Suprapubic skin (tissue), 4 donors: ENCODE measurements around the gene ANGPTL7. TPM values are rescaled to one million over a fixed set of nuclear protein-coding genes. Genes with fewer than 3 reads are reported as not detected.

ENCODE experiments used
- DNase-seq, 2 donors: peaks; one replicate each; pipeline ENCODE4 v3.0.0-alpha.2; 2019; ENCODE audit warnings: low spot score in 2 of 2
- H3K27ac ChIP-seq: fragments of 200-600 bp; sonication (generic); one replicate; pipeline ENCODE4 v1.5.1; 2019
- H3K27me3 ChIP-seq: fragments of 200-600 bp; sonication (generic); one replicate; pipeline ENCODE4 v1.5.1; 2019
- H3K36me3 ChIP-seq: fragments of 200-600 bp; sonication (generic); one replicate; pipeline ENCODE4 v1.5.1; 2019
- H3K4me1 ChIP-seq: fragments of 200-600 bp; sonication (generic); one replicate; pipeline ENCODE4 v1.5.1; 2019
- H3K4me3 ChIP-seq: fragments of 200-600 bp; sonication (generic); one replicate; pipeline ENCODE4 v1.5.1; 2019; ENCODE audit warnings: mild to moderate bottlenecking
- H3K9me3 ChIP-seq: fragments of 200-600 bp; sonication (generic); one replicate; pipeline ENCODE4 v1.5.1; 2019
- CTCF ChIP-seq, 2 donors: fragments of 200-600 bp in 1 of 2; fragments of 450-650 bp in 1 of 2; sonication (generic) in 1 of 2; IDR thresholded peaks; one replicate each; pipeline ENCODE4 v1.5.1; 2016 to 2019; ENCODE audit warnings: antibody characterized with exemption in 2 of 2, mild to moderate bottlenecking in 1 of 2, moderate library complexity in 1 of 2
- EP300 ChIP-seq: sonication (generic); formaldehyde crosslinking; IDR thresholded peaks from one replicate; pipeline ENCODE4 v1.6.1; 2017; ENCODE audit warnings: antibody characterized with exemption
- POLR2A ChIP-seq, 2 donors: fragments of 450-650 bp; IDR thresholded peaks; one replicate each; pipeline ENCODE4 v1.6.1; 2017; ENCODE audit warnings: antibody characterized with exemption in 2 of 2, mild to moderate bottlenecking in 2 of 2, moderate library complexity in 2 of 2
- POLR2AphosphoS5 ChIP-seq, 3 donors: sonication (generic); formaldehyde crosslinking; IDR thresholded peaks; one replicate each; pipeline ENCODE4 v1.6.1; 2017; ENCODE audit warnings: antibody characterized with exemption in 3 of 3
- WGBS: methylation state at CpG from one replicate; pipeline ENCODE4 v1.1.5; 2018; 5-methylcytosine and 5-hydroxymethylcytosine counted together
- total RNA-seq, 4 donors: library from RNA; depleted of rRNA; stranded (reverse); fragments of >200 nt; gene quantifications; one replicate each; pipeline ENCODE4 v1.1.0, GENCODE V29; 2016

ANGPTL7 gene
- total RNA-seq, 4 donors from 2014 or later = 2.8 to 18.6 (median 4.1) TPM

GRCh38 chr1:11145741-11146140, 43.4 kb upstream of the ANGPTL7 start:
- Histone ChIP-seq H3K27ac (no peak overlapping the region), H3K27me3 (no peaks in the 10 kb centered on the region), H3K9me3 (no peaks in the 10 kb centered on the region), H3K4me3 (no peak overlapping the region), H3K4me1 (peaks cover 4% of the 10 kb centered on the region), H3K36me3 (peaks cover 80% of the 10 kb centered on the region)
- 89% methylated on average over 6 of the region's 6 CpGs for WGBS
- DNase-seq = no peak
- TF ChIP-seq CTCF (IDR thresholded peaks at IDR 0.05) = no peak
- TF ChIP-seq POLR2A (IDR thresholded peaks at IDR 0.05) = no peak
- no peak for TF ChIP-seq EP300

GRCh38 chr1:11147197-11147770, 41.9 kb upstream of the ANGPTL7 start:
- peaks cover 4% of the 10 kb centered on the region for H3K4me1 ChIP-seq
- no peak for DNase-seq
- H3K36me3 ChIP-seq = peaks cover 89% of the 10 kb centered on the region
- no peaks in the 10 kb centered on the region for H3K27me3 ChIP-seq
- no peak overlapping the region for H3K4me3 ChIP-seq
- WGBS = 62% methylated on average over 4 of the region's 4 CpGs
- H3K27ac ChIP-seq = no peak overlapping the region
- no peaks in the 10 kb centered on the region for H3K9me3 ChIP-seq
- TF ChIP-seq POLR2A (IDR thresholded peaks at IDR 0.05) (no peak), CTCF (IDR thresholded peaks at IDR 0.05) (no peak), EP300 (no peak), POLR2AphosphoS5 (IDR thresholded peaks at IDR 0.05) (no peak)

DNA sequence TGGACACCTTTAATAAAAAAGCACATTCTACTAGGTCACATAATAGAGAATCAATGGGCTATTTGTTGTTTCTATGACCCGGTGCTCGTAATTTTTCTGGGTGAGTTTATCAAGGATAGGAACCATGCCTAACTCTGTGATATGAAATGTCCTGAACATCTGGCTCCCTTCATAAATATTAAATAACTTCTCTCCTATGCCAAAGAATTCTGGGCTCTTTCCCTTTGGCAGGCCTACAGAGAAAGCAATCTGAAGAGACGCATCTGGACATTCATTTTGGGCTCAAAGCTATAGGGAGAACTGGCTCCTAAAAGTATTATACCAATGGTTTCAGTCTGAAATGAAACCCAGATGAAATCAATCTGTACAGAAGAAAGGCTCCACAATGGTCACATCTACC, 38.8 kb upstream of the ANGPTL7 start:
- H3K36me3 ChIP-seq = peaks cover 76% of the 10 kb centered on the region
- no peaks in the 10 kb centered on the region for H3K27me3 ChIP-seq
- H3K4me3 ChIP-seq = no peak overlapping the region
- no peaks in the 10 kb centered on the region for H3K9me3 ChIP-seq
- DNase-seq = no peak
- no peak overlapping the region for H3K27ac ChIP-seq
- no peaks in the 10 kb centered on the region for H3K4me1 ChIP-seq
- TF ChIP-seq POLR2A (IDR thresholded peaks at IDR 0.05) = no peak
- TF ChIP-seq EP300 = no peak
- TF ChIP-seq CTCF (IDR thresholded peaks at IDR 0.05) = no peak
- TF ChIP-seq POLR2AphosphoS5 (IDR thresholded peaks at IDR 0.05) = no peak
- WGBS = 76% methylated on average over 3 of the region's 3 CpGs

- whole genome bisulfite sequencing = 77% methylated on average over 5 of the region's 5 CpGs
- Histone ChIP-seq H3K4me3 (no peak overlapping the region), H3K9me3 (no peaks in the 10 kb centered on the region), H3K27me3 (no peaks in the 10 kb centered on the region), H3K36me3 (peaks cover 75% of the 10 kb centered on the region), H3K27ac (no peak overlapping the region), H3K4me1 (no peaks in the 10 kb centered on the region)
- TF ChIP-seq POLR2AphosphoS5 (IDR thresholded peaks at IDR 0.05) = no peak
- TF ChIP-seq POLR2A (IDR thresholded peaks at IDR 0.05) = no peak
- no peak for TF ChIP-seq CTCF (IDR thresholded peaks at IDR 0.05)
- no peak for TF ChIP-seq EP300
- DNase-seq = no peak
Observed at GRCh38 chr1:11151114-11151513, 38.0 kb upstream of the ANGPTL7 start.

DNA sequence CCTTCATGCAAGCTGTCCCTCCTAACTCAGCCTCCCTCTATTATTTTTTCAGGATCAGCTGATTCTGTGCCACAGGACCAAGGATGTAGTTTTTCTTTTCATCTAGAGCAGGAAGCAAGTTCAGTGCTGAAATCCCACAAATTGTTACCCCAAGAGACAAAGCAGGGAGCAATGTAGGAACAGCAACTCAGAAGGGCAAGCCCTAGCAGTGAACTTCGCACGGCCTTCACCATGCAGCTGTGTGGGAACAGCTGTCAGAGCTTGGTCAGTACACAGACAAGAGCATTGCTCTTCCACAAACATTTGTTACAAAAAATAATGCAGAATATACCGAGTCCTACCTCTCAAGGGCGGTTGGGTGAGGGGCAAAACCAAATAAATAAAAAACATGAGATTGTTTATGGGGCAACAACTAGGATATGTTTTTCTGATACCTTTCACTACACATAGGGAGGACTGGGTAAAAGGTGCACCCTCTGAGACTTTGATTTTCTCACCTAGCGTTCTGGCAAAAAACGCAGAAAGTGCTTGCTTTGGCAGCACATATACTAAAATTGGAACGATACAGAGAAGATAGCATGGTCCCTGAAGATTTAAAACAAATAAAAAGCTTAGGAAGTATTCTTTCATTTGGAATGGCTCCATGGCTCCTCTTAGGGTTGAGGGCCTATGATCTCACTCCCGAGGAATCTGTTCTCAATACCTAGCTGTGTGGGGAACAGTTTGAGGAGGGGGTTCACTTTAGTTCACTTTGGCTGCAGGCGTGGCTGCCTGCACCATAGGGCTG, 37.1 kb upstream of the ANGPTL7 start:
- Histone ChIP-seq H3K27ac (no peak overlapping the region), H3K36me3 (peaks cover 74% of the 10 kb centered on the region), H3K27me3 (no peaks in the 10 kb centered on the region), H3K4me1 (peaks cover 4% of the 10 kb centered on the region), H3K9me3 (no peaks in the 10 kb centered on the region), H3K4me3 (no peak overlapping the region)
- WGBS = 80% methylated on average over 9 of the region's 9 CpGs
- DNase-seq = no peak
- no peak for TF ChIP-seq CTCF (IDR thresholded peaks at IDR 0.05)
- TF ChIP-seq POLR2AphosphoS5 (IDR thresholded peaks at IDR 0.05) = no peak
- no peak for TF ChIP-seq EP300
- TF ChIP-seq POLR2A (IDR thresholded peaks at IDR 0.05) = no peak
